Spleen (tissue), 7 donors: Measurements from ENCODE around the gene CTSE.

Experiments
- POLR2A ChIP-seq, 3 donors: fragments of 450-650 bp; IDR thresholded peaks; one replicate each; pipeline ENCODE4 v1.5.1; 2017; ENCODE audit warnings: antibody characterized with exemption in 3 of 3, mild to moderate bottlenecking in 1 of 3
- POLR2AphosphoS5 ChIP-seq, 3 donors: sonication (generic); formaldehyde crosslinking; IDR thresholded peaks; one replicate each; pipeline ENCODE4 v1.5.1; 2017; ENCODE audit warnings: antibody characterized with exemption in 3 of 3
- TF ChIP-seq, protein P1 (sequence below), 11 experiments: fragments of 200-600 bp in 7 of 11; fragments of 450-650 bp in 4 of 11; sonication (generic) in 4 of 11; IDR thresholded peaks in 8 of 11; conservative IDR thresholded peaks in 3 of 11; 1 replicate in 7 of 11; 2 replicates in 4 of 11; pipeline versions ENCODE4 v1.4.0 to v1.8.0; 2016 to 2021; ENCODE audit warnings: antibody characterized with exemption in 11 of 11, inconsistent platforms in 4 of 11, mild to moderate bottlenecking in 1 of 11
- donor health status: DM: no; HTN: no; CAD: no; lungs with moderate emphysema.
- donor health status: DM: no; HTN: no; CAD: no.
- donor health status: DM: no; HTN: no; CAD: no.

DNA sequence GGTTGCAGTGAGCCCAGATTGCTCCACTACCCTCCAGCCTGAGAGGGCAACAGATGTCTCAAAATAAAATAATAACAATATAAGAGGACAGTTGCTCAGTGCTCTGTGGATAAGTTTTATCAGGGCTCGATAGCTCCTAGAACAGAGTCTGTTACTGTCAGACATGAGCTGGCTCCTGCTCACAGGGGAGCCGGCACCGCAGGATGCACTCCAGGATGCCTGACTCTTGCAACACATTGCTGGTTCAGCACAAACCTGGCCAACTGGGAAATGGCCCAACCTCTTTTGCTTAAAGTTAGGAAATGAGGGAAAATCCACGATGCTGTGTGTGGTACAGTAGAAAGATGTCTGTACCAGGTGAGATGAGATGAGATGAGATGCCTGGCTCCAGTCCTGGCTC is 5.8 kb upstream of the CTSE start:
- TF ChIP-seq, protein P1, sequence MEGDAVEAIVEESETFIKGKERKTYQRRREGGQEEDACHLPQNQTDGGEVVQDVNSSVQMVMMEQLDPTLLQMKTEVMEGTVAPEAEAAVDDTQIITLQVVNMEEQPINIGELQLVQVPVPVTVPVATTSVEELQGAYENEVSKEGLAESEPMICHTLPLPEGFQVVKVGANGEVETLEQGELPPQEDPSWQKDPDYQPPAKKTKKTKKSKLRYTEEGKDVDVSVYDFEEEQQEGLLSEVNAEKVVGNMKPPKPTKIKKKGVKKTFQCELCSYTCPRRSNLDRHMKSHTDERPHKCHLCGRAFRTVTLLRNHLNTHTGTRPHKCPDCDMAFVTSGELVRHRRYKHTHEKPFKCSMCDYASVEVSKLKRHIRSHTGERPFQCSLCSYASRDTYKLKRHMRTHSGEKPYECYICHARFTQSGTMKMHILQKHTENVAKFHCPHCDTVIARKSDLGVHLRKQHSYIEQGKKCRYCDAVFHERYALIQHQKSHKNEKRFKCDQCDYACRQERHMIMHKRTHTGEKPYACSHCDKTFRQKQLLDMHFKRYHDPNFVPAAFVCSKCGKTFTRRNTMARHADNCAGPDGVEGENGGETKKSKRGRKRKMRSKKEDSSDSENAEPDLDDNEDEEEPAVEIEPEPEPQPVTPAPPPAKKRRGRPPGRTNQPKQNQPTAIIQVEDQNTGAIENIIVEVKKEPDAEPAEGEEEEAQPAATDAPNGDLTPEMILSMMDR (IDR thresholded peaks at IDR 0.05 in 8 of 11, conservative IDR thresholded peaks at IDR 0.05 in 3 of 11), result no peak
- peak in 1 of 3 donors; percentile 28 for TF ChIP-seq POLR2AphosphoS5 (IDR thresholded peaks at IDR 0.05)
- TF ChIP-seq POLR2A (IDR thresholded peaks at IDR 0.05), result no peak
